Lower leg skin (tissue), 4 donors: Measurements from ENCODE around the gene OR10A6. TPM values are rescaled to one million over a fixed set of nuclear protein-coding genes. Genes with fewer than 3 reads are reported as not detected.

Experiments
- DNase-seq, 2 donors: peaks; one replicate each; pipeline ENCODE4 v3.0.0-alpha.2; 2019; ENCODE audit warnings: low spot score in 2 of 2
- H3K4me3 ChIP-seq: fragments of 200-600 bp; sonication (generic); 2 replicates; pipeline ENCODE4 v1.5.1; 2017; ENCODE audit warnings: mild to moderate bottlenecking, low read depth; ENCODE audit not compliant: poor library complexity, severe bottlenecking
- CTCF ChIP-seq, 3 donors: fragments of 450-650 bp; IDR thresholded peaks; one replicate each; pipeline ENCODE4 v1.5.1; 2016; ENCODE audit warnings: antibody characterized with exemption in 3 of 3, mild to moderate bottlenecking in 3 of 3, moderate library complexity in 2 of 3
- POLR2A ChIP-seq, 2 donors: fragments of 450-650 bp; IDR thresholded peaks; one replicate each; pipeline ENCODE4 v1.6.1; 2016 to 2017; ENCODE audit warnings: antibody characterized with exemption in 2 of 2, mild to moderate bottlenecking in 1 of 2, moderate library complexity in 1 of 2
- WGBS, 2 donors: methylation state at CpG; one replicate each; pipeline ENCODE4 v1.1.5; 2018; 5-methylcytosine and 5-hydroxymethylcytosine counted together
- intact Hi-C: fragments of 100-400 bp; cut with DNase I; formaldehyde crosslinking; loops from one replicate; pipeline ENCODE4 v1.15.0; 2023; ENCODE audit warnings: low total_unique reads
- total RNA-seq, 4 donors: library from RNA; depleted of rRNA; stranded (reverse); fragments of >200 nt; gene quantifications; one replicate each; pipeline ENCODE4 v1.1.0, GENCODE V29; 2016

OR10A6 gene
- total RNA-seq, 4 donors from 2014 or later = 0.08 to 0.21 (median 0.17) TPM; not detected in 1

DNA sequence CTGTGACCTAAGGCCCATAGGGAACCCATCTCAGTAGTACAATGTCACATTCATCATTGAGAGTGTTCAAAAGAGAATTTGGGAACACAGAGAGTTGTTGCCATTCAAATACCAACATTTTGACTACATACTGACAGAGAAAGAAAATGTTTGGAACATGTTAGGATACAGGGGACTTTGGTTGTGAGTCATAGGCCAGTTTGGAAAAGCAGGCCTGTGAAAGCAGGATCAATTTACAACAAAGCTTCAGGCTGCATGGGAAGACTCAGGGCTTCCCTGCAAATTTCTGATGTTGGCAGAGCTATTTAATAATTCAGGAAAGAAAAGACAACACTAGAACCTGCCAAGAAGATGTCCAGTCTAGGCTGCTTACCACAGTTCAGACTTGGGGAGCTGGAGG lies 33.8 kb upstream of the OR10A6 start:
- intact Hi-C loops = no loop called here
- DNase-seq = no peak
- TF ChIP-seq POLR2A (IDR thresholded peaks at IDR 0.05) (no peak), CTCF (IDR thresholded peaks at IDR 0.05) (no peak)
- no peak overlapping the region for H3K4me3 ChIP-seq

- no peak overlapping the region for H3K4me3 ChIP-seq
- 35 to 40% methylated on average over 3 of the region's 3 CpGs for WGBS, 2 donors
- DNase-seq = no peak
- TF ChIP-seq CTCF (IDR thresholded peaks at IDR 0.05) (no peak), POLR2A (IDR thresholded peaks at IDR 0.05) (no peak)
- intact Hi-C loops = no loop called here
Observed at GRCh38 chr11:7964261-7964660, 33.2 kb upstream of the OR10A6 start.

DNA sequence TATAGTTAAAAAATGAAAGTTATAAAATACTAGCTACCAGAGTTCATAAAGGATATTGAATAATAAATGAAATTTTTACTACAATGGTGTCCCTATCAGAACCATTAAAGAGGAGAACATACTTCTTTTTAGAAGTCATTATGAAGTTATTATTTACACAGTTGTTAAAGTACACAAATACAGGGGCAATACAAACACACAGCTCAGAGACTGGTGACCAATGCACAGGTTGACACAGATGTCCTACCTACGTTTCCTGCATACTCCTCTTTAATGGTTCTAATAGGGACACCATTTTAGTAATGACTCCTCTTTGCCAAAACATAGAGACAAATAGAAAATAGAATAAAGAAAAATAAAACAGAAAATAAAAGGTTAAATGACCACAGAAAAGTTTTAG lies 24.1 kb upstream of the OR10A6 start:
- WGBS, 2 donors = 85 to 89% methylated on average over 1 of the region's 1 CpG
- no peak for DNase-seq
- intact Hi-C loops = no loop called here
- no peak overlapping the region for H3K4me3 ChIP-seq
- no peak for TF ChIP-seq CTCF (IDR thresholded peaks at IDR 0.05)
- TF ChIP-seq POLR2A (IDR thresholded peaks at IDR 0.05) = no peak

DNA sequence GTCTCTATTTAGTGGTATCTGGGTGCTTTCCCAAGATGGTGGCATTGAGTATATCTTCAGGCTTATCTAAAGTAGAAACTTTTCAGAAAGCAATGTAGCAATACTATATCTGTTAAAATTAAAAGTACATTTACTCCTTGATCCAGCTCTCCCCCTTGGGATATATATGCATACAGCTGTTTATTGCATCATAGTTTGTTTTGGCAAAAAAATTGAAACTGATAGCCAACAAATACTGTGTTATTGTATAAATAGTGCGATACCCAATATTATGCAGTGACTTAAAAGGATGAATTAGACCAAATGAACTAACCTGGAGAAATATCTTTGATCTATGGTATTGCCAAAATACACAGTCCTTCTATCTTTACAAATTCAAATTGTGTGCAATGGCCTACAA lies 18.9 kb upstream of the OR10A6 start:
- H3K4me3 ChIP-seq = no peak overlapping the region
- no peak for DNase-seq
- TF ChIP-seq POLR2A (IDR thresholded peaks at IDR 0.05) (no peak), CTCF (IDR thresholded peaks at IDR 0.05) (no peak)
- intact Hi-C loops = no loop called here
- WGBS, 2 donors = 74 to 78% methylated on average over 1 of the region's 1 CpG

DNA sequence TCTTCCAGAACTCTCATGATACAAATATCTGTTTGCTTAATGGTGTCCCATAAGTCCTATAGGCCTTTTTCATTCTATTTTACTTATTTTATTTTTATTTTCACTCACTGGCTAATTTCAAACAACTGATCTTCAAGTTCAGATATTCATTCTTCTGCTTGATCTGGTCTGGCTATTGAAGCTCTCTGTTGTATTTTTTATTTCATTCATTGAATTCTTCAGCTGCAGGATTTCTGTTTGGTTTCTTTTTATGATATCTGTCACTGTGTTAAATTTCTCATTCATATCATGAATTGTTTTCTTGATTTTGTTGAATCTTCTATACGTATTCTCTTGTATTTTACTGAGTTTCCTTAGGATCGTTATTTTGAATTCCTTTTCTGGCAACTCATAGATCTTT lies 13.1 kb upstream of the OR10A6 start:
- WGBS, 2 donors = 89 to 94% methylated on average over 2 of the region's 2 CpGs
- DNase-seq = no peak
- intact Hi-C loops = no loop called here
- no peak overlapping the region for H3K4me3 ChIP-seq
- TF ChIP-seq CTCF (IDR thresholded peaks at IDR 0.05) (no peak), POLR2A (IDR thresholded peaks at IDR 0.05) (no peak)

DNA sequence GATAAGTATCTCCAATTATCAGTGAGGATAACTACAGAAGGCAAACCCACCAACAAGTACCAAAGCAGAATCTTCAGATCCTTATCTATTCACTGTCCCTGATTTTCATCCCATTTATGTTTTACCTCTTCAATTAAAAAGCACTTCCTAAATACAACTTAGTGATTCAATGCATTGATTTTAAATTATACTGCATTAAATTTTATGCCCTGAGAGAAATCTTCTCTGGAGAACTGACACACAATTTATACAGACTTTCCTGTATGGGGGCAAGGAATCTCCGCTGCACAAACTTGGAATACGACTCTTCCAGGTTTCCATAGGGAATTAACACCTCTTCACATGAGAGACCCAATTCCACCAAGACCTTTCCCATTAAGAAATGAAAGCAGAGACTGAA lies 10.5 kb upstream of the OR10A6 start, which contains the start of gene OR10A3:
TSS of gene OR10A3 (minus strand) at position 101 of the 400 bp plus-strand sequence. CDS start 2,188 bp downstream, outside the sequence.
- WGBS, 2 donors = 92 to 94% methylated on average over 2 of the region's 2 CpGs
- DNase-seq = no peak

More for the DNA sequence above, 10.5 kb upstream of the OR10A6 start, which contains the start of gene OR10A3:
- no peak within 1 kb of the TSS for H3K4me3 ChIP-seq
- intact Hi-C loops = no loop called here
- TF ChIP-seq CTCF (IDR thresholded peaks at IDR 0.05) = no peak
- TF ChIP-seq POLR2A (IDR thresholded peaks at IDR 0.05) = no peak
